Heart left ventricle (tissue), 16 donors: ENCODE results near the gene MYOZ3. TPM values are rescaled to one million over a fixed set of nuclear protein-coding genes. Genes with fewer than 3 reads are reported as not detected.

ENCODE experiments used
- ATAC-seq, 4 donors: fragments of 200-7000 bp; cut with Tn5 transposase; one replicate each; pipeline ENCODE4 v1.9.1; 2020 to 2022; ENCODE audit warnings: moderate library complexity in 4 of 4, mild to moderate bottlenecking in 3 of 4, moderate number of reproducible peaks in 1 of 4
- DNase-seq, 5 donors: peaks; one replicate each; pipeline ENCODE4 v3.0.0-alpha.2; 2020
- H3K27ac ChIP-seq, 12 donors: fragments of 200-600 bp; sonication (generic) in 4 of 12; one replicate each; pipeline versions ENCODE4 v1.5.0 to v1.8.0; 2016 to 2022; ENCODE audit warnings: mild to moderate bottlenecking in 2 of 12
- H3K27me3 ChIP-seq, 9 donors: fragments of 200-600 bp; sonication (generic) in 2 of 9; one replicate each; pipeline versions ENCODE4 v1.5.1 to v1.8.0; 2016 to 2022; ENCODE audit warnings: mild to moderate bottlenecking in 3 of 9
- H3K36me3 ChIP-seq, 9 donors: fragments of 200-600 bp; sonication (generic) in 2 of 9; one replicate each; pipeline versions ENCODE4 v1.5.0 to v1.8.0; 2018 to 2022; ENCODE audit warnings: mild to moderate bottlenecking in 2 of 9
- H3K4me1 ChIP-seq, 12 donors: fragments of 200-600 bp; sonication (generic) in 4 of 12; one replicate each; pipeline versions ENCODE4 v1.5.0 to v1.8.0; 2016 to 2022; ENCODE audit warnings: mild to moderate bottlenecking in 3 of 12
- H3K4me3 ChIP-seq, 12 donors: fragments of 200-600 bp; sonication (generic) in 4 of 12; one replicate each; pipeline versions ENCODE4 v1.5.0 to v1.8.0; 2017 to 2022; ENCODE audit warnings: mild to moderate bottlenecking in 9 of 12, moderate library complexity in 4 of 12
- H3K9me3 ChIP-seq, 12 donors: fragments of 200-600 bp; sonication (generic) in 4 of 12; one replicate each; pipeline versions ENCODE4 v1.5.0 to v1.8.0; 2016 to 2022; ENCODE audit warnings: mild to moderate bottlenecking in 1 of 12
- POLR2A ChIP-seq, 2 donors: fragments of 450-650 bp; IDR thresholded peaks; one replicate each; pipeline ENCODE4 v1.6.1; 2017; ENCODE audit warnings: antibody characterized with exemption in 2 of 2, mild to moderate bottlenecking in 2 of 2, moderate library complexity in 2 of 2
- WGBS, 4 donors: extraction: QIAGEN DNeasy Blood & Tissue Kit in 2 of 4; methylation state at CpG; one replicate each; pipeline versions ENCODE4 v1.1.5 to v1.1.7; 2013 to 2018; 5-methylcytosine and 5-hydroxymethylcytosine counted together
- intact Hi-C, 10 donors: fragments of 100-400 bp; cut with DNase I; formaldehyde crosslinking; loops; one replicate each; pipeline versions ENCODE4 v1.11.1 to v1.14.2; 2022
- polyA plus RNA-seq, 2 donors: library from polyadenylated mRNA; stranded (reverse); fragments of 200-250 nt; gene quantifications; one replicate each; pipeline ENCODE4 v1.2.3, GENCODE V29; 2013
- total RNA-seq, 9 donors: library from RNA; depleted of rRNA in 2 of 9; stranded (reverse); fragments of >200 nt in 2 of 9; fragmentation: NEBNext Ultra II Directional in 3 of 9; extraction: Animal tissue kit (Norgen Biotek cat#: 25700) in 3 of 9; gene quantifications; one replicate each; pipeline versions ENCODE4 v1.1.0 to v1.2.4, GENCODE V29; 2016 to 2023
- TF ChIP-seq, protein P1 (sequence below), 12 donors: fragments of 200-600 bp; sonication (generic) in 4 of 12; IDR thresholded peaks; one replicate each; pipeline versions ENCODE4 v1.5.0 to v1.8.0; 2018 to 2022; ENCODE audit warnings: antibody characterized with exemption in 12 of 12, mild to moderate bottlenecking in 5 of 12
- donor health status: ischemic (EF 13 %, LVEDD 7.1; RV severe dilation, severe dysfunction).
- donor health status: healthy with polysubstance abuse.
- donor health status: DM: no; HTN: yes; CAD: no.
- donor health status: DM: no; HTN: no; CAD: no.
- donor health status: ischemic (EF 25% LVEDD 6.9; RV normal size, moderate dysfunction).
- donor health status: ischemic (EF 25% LVEDD 5.7; RV mildly dilated, moderate dysfunction).
- donor health status: healthy.
- donor health status: DM: yes; HTN: yes; CAD: no.
- donor health status: ischemic (EF 35%, LVEDD 5.7; RV mildly dilated, moderate dysfunction).
- donor health status: nonischemic (EF 11% LVEDD 7.7; RV severe dilation, severe dysfunction).
- donor health status: DM: yes; HTN: yes; CAD: no.
- donor health status: PGD.
- donor health status: ischemic (EF 29% LVEDD 5.4; RV normal size, mild dysfunction).
- donor health status: nonischemic (EF 23%, LVEDD 6.1; RV moderate dilation, normal function).

Gene MYOZ3
- total and polyA plus RNA-seq, 11 donors: 1.2 to 10.2 (median 4.6) TPM

DNA sequence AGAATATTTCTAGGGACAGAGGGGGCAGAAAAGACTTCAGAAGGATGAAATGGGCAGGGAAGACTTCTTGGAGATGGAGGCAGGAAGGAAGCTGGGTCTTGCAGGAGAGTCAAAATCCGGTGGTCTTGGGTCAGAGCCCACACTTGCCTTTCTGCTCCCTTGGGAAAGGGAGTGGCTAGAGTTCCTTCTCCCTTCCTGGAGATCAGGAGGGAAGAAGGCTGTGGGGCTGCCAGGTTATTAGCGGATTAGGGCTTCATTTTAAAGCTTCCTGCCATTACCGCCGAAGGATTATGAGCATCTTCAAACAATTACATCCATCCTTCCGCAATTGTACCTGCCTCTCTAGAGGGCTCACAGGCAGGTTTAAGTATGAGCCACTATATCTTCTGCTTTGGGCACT, 39.8 kb upstream of the MYOZ3 start:
- Histone ChIP-seq H3K4me1 (peaks cover 24 to 90% (median 77%) of the 10 kb centered on the region in 12 donors), H3K36me3 (no peaks in the 10 kb centered on the region), H3K4me3 (no peak overlapping the region), H3K27me3 (peaks cover 0 to 10% (median 0%) of the 10 kb centered on the region in 9 donors), H3K27ac (peak overlapping the region in 11 of 12 donors; percentile 5 to 100 (median 97)), H3K9me3 (no peaks in the 10 kb centered on the region)
- 52 to 83% (median 66%) methylated on average over 5 of the region's 5 CpGs for WGBS, 4 donors
- TF ChIP-seq, protein P1, sequence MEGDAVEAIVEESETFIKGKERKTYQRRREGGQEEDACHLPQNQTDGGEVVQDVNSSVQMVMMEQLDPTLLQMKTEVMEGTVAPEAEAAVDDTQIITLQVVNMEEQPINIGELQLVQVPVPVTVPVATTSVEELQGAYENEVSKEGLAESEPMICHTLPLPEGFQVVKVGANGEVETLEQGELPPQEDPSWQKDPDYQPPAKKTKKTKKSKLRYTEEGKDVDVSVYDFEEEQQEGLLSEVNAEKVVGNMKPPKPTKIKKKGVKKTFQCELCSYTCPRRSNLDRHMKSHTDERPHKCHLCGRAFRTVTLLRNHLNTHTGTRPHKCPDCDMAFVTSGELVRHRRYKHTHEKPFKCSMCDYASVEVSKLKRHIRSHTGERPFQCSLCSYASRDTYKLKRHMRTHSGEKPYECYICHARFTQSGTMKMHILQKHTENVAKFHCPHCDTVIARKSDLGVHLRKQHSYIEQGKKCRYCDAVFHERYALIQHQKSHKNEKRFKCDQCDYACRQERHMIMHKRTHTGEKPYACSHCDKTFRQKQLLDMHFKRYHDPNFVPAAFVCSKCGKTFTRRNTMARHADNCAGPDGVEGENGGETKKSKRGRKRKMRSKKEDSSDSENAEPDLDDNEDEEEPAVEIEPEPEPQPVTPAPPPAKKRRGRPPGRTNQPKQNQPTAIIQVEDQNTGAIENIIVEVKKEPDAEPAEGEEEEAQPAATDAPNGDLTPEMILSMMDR (IDR thresholded peaks at IDR 0.05): no peak
- TF ChIP-seq POLR2A (IDR thresholded peaks at IDR 0.05): no peak
- ATAC-seq (no peak), DNase-seq (no peak)
- intact Hi-C loops: no loop called here

DNA sequence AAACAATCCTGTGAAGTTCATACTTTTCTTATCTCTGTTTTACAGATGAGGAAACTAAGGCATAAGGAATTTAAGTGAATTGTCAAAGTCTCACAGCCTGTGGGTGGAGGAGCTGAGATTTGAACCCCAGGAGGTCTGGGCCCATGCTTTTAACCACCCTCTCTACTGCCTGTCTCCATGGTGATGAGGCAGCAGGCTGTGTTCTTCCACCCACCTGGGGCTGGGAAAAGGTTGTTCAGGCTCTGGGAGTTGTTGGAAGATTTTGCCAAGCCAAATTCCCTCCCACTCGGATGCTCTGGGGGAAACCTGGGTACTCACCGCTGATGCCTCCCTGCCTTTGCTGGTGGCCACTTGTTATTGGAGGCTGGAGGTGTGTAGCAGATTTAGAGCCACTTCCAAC, 38.9 kb upstream of the MYOZ3 start:
- Histone ChIP-seq H3K4me3 (no peak overlapping the region), H3K36me3 (no peaks in the 10 kb centered on the region), H3K27me3 (peaks cover 0 to 10% (median 0%) of the 10 kb centered on the region in 9 donors), H3K4me1 (peaks cover 23 to 90% (median 77%) of the 10 kb centered on the region in 12 donors), H3K9me3 (no peaks in the 10 kb centered on the region), H3K27ac (peak overlapping the region in 11 of 12 donors; percentile 5 to 100 (median 99))
- TF ChIP-seq, protein P1 (IDR thresholded peaks at IDR 0.05): no peak
- TF ChIP-seq POLR2A (IDR thresholded peaks at IDR 0.05): no peak
- intact Hi-C loops: no loop called here
- no peak for DNase-seq
- 67 to 78% (median 72%) methylated on average over 2 of the region's 2 CpGs for WGBS, 4 donors
- ATAC-seq: no peak

DNA sequence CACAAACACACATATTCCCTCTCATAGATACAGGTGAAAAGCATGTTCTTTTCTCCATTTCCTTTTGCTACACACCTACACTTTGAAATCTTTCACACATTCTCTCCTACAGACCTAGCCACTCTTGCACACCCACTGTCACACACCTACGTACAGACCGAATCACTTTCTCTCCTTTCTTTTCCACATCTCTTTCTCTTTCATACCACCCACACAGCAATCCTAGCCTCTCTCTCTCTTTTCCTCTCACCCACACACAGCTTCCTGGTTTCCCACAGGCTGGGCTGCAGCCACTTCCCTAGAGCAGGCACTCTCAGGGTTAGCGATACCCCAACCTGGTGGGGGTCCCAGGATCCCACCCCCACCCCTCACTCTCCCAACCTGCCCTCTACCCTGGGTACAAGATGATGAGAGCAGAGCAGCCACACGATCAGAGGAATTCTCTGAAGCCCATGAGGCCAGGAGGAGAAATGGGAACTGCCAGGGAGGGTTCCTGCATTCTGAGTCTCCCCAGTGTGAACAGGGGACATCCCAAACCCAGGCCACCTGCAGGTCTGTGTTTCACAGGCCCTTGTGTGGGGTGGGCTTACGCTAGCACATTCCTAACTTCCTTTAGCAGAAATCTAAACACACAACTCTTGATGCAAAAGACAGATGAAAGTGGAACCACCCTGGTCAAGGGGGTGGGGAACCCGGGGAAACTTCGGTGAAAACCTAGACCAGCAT, 37.7 kb upstream of the MYOZ3 start:
- H3K36me3 ChIP-seq: no peaks in the 10 kb centered on the region
- no peaks in the 10 kb centered on the region for H3K9me3 ChIP-seq
- peak overlapping the region; percentile 84 to 100 (median 99) for H3K27ac ChIP-seq
- H3K27me3 ChIP-seq: peaks cover 0 to 10% (median 0%) of the 10 kb centered on the region in 9 donors
- intact Hi-C loops: no loop called here
- WGBS, 4 donors: 42 to 59% (median 47%) methylated on average over 7 of the region's 7 CpGs
- ATAC-seq (no peak), DNase-seq (no peak)
- peaks cover 17 to 90% (median 75%) of the 10 kb centered on the region in 12 donors for H3K4me1 ChIP-seq
- peak overlapping the region in 6 of 12 donors; percentile 33 to 99 (median 87) for H3K4me3 ChIP-seq
- no peak for TF ChIP-seq POLR2A (IDR thresholded peaks at IDR 0.05)
- TF ChIP-seq, protein P1 (IDR thresholded peaks at IDR 0.05): no peak

DNA sequence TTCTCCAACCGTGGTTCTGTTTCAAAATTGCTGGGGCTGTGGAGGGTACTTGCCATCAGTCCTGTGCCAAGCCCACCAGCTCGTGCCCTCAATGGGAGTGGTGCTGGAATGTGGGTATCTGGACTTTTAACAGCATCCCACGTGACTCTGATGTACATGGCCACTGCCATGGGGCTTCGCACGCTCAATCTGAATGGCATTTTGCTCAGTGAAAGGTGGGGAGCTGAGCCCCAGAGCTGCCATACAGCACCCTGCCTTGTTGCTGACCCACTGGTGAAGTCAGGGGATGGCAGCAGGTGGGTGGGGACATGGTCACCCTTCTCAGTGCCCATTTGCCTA, 37.2 kb upstream of the MYOZ3 start:
- ATAC-seq (no peak), DNase-seq (peak in 1 of 5 donors; percentile 43)
- 16 to 45% (median 43%) methylated on average over 3 to 5 of the region's 5 CpGs for WGBS, 4 donors
- intact Hi-C loops: loop anchor here in 1 of 10 donors (2.0 kb wide), 1 partner anchor 25 kb away; no protein-coding TSS in a partner anchor
- peaks cover 0 to 10% (median 0%) of the 10 kb centered on the region in 9 donors for H3K27me3 ChIP-seq
- H3K4me3 ChIP-seq: peak overlapping the region in 9 of 12 donors; percentile 33 to 99 (median 94)
- H3K9me3 ChIP-seq: no peaks in the 10 kb centered on the region
- peaks cover 12 to 90% (median 75%) of the 10 kb centered on the region in 12 donors for H3K4me1 ChIP-seq
- no peak for TF ChIP-seq POLR2A (IDR thresholded peaks at IDR 0.05)
- TF ChIP-seq, protein P1 (IDR thresholded peaks at IDR 0.05): no peak
- H3K36me3 ChIP-seq: no peaks in the 10 kb centered on the region
- H3K27ac ChIP-seq: peak overlapping the region; percentile 84 to 100 (median 99)
